ENCODE measurements around the gene KLHL25.
"Not testable (repeated sequence)": the region's sequence is repeated elsewhere in the genome, so short reads cannot be mapped to it uniquely, and the experiment has no call there.

Gene KLHL25

DNA sequence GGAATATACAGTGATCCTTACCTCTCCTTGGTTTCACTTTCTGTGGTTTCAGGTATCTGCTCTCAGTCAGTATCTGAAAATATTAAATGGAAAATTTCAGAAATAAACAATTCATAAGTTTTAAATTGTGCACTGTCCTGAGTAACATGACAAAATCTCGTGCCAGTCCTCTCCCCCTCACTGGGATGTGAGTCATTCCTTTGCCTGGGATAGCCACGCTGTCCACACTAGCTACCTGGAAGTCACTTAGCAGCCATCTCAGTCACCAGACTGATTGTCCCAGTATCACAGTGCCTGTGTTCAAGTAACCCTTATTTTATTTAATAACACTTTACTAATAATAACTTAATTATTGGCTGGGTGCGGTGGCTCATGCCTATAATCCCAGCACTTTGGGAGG lies 15.3 kb upstream of the KLHL25 start:
- CTCF ChIA-PET = no interaction called here
- no peak for TF ChIP-seq FOXM1 (IDR thresholded peaks at IDR 0.05; ENCODE audit: borderline replicate concordance)
- TF ChIP-seq FOXA1 (IDR thresholded peaks at IDR 0.05) = no peak
- TF ChIP-seq L3MBTL2 (conservative IDR thresholded peaks at IDR 0.05) = no peak
- no peak for TF ChIP-seq ARNT (IDR thresholded peaks at IDR 0.05)
- TF ChIP-seq SUZ12 (IDR thresholded peaks at IDR 0.05) = no peak
- no peak for TF ChIP-seq CTBP1 (IDR thresholded peaks at IDR 0.05; ENCODE audit: borderline replicate concordance)
- TF ChIP-seq LEF1 (IDR thresholded peaks at IDR 0.05; ENCODE audit: borderline replicate concordance) = no peak
- TF ChIP-seq ZNF384 (IDR thresholded peaks at IDR 0.05) = no peak
- POLR2A ChIA-PET = no interaction called here
- no peak for DNase-seq (ENCODE audit: extremely low spot score)

DNA sequence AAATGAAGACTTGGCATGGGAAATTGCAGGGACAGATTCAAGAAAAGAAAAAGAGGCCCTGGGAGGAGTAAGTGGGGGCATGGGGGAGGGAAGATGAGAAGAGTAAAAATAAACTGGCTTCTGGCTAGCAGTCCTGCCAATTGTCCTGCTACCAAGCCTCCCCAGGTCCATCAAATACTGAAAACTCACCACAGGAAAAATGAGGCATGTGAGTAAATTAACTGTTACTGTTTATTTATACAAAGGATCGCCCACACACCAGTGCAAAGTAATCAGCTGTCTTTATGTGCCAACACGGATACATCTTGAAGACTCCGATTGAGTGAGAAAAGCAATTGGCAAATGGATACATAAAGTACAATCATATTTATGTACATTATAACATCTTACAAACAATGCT lies 10.7 kb upstream of the KLHL25 start:
- POLR2A ChIA-PET = no interaction called here
- DNase-seq (ENCODE audit: extremely low spot score) = no peak
- CTCF ChIA-PET = no interaction called here
- TF ChIP-seq FOXM1 (IDR thresholded peaks at IDR 0.05; ENCODE audit: borderline replicate concordance) (no peak), TARDBP (IDR thresholded peaks at IDR 0.05) (no peak), SP1 (IDR thresholded peaks at IDR 0.05) (no peak), NFRKB (IDR thresholded peaks at IDR 0.05) (no peak), ARNT (IDR thresholded peaks at IDR 0.05) (no peak), ELF4 (IDR thresholded peaks at IDR 0.05) (no peak), L3MBTL2 (conservative IDR thresholded peaks at IDR 0.05) (no peak), ZNF384 (IDR thresholded peaks at IDR 0.05) (no peak), HDGF (IDR thresholded peaks at IDR 0.05; ENCODE audit: borderline replicate concordance) (no peak), SUZ12 (IDR thresholded peaks at IDR 0.05) (no peak), FOXK2 (IDR thresholded peaks at IDR 0.05) (no peak), CTBP1 (IDR thresholded peaks at IDR 0.05; ENCODE audit: borderline replicate concordance) (no peak), LEF1 (IDR thresholded peaks at IDR 0.05; ENCODE audit: borderline replicate concordance) (no peak), FOXA1 (IDR thresholded peaks at IDR 0.05) (no peak), BHLHE40 (IDR thresholded peaks at IDR 0.05; ENCODE audit: borderline replicate concordance) (no peak)
- TF ChIP-seq, protein P1, sequence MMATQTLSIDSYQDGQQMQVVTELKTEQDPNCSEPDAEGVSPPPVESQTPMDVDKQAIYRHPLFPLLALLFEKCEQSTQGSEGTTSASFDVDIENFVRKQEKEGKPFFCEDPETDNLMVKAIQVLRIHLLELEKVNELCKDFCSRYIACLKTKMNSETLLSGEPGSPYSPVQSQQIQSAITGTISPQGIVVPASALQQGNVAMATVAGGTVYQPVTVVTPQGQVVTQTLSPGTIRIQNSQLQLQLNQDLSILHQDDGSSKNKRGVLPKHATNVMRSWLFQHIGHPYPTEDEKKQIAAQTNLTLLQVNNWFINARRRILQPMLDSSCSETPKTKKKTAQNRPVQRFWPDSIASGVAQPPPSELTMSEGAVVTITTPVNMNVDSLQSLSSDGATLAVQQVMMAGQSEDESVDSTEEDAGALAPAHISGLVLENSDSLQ (IDR thresholded peaks at IDR 0.05) = no peak

DNA sequence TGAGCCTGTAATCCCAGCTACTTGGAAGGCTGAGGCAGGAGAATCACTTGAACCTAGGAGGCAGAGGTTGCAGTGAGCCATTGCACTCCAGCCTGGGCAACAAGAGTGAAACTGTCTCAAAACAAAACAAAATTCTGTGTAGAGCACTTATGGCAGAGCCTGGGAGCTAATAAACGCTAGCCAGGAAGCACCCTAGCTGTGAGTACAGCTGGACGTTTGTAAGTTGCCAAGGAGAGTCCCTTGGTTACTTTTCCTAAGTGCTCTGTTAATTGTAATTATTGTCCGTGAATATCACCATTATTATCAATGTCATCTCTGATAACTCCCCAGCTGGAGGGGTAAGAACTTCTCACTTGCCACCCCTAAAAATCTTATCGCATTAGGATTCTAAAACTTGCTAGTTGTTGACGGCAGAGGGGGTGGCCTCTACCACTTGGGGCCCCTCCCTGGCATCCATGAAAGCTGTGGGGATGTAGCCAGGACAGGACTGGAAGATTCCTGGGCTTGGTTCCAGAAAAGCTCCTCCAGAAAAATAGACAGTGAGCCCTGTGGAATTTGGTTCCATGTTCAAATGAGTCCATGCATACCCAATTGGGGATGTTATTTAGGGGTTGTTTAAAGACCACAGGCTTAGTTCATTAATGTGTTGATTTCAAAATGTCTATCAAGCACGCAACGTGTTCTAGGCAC lies 9.9 kb upstream of the KLHL25 start:
- no peak for DNase-seq (ENCODE audit: extremely low spot score)
- TF ChIP-seq TARDBP (IDR thresholded peaks at IDR 0.05) (no peak), NFRKB (IDR thresholded peaks at IDR 0.05) (no peak), ZNF384 (IDR thresholded peaks at IDR 0.05) (no peak), FOXK2 (IDR thresholded peaks at IDR 0.05) (no peak), LEF1 (IDR thresholded peaks at IDR 0.05; ENCODE audit: borderline replicate concordance) (no peak), FOXM1 (IDR thresholded peaks at IDR 0.05; ENCODE audit: borderline replicate concordance) (no peak)
- ChIA-PET CTCF (no interaction called here), POLR2A (no interaction called here)

DNA sequence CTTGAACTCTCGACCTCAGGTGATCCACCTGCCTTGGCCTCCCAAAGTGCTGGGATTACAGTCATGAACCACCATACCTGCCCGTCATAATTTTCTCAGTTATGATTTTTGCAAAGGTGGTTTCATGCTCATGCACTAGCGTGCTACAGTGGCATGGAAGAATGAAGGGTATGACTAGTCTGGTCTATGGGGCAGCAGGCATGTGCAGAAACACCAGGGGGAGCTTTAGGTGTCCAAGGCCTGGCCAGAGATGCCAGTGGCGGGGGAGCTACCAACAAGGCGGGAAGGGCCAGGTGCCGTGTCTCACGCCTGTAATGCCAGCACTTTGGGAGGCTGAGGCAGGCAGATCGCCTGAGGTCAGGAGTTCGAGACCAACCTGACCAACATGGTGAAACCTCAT lies 7.9 kb upstream of the KLHL25 start:
- CTCF ChIA-PET = interaction anchor here (0.6 to 1.1 kb wide), 4 partner anchors 12 to 35 kb away, joined by 3 to 5 read pairs (median 3); no protein-coding TSS in a partner anchor
- DNase-seq (ENCODE audit: extremely low spot score); POLR2A ChIA-PET: not testable (repeated sequence)

DNA sequence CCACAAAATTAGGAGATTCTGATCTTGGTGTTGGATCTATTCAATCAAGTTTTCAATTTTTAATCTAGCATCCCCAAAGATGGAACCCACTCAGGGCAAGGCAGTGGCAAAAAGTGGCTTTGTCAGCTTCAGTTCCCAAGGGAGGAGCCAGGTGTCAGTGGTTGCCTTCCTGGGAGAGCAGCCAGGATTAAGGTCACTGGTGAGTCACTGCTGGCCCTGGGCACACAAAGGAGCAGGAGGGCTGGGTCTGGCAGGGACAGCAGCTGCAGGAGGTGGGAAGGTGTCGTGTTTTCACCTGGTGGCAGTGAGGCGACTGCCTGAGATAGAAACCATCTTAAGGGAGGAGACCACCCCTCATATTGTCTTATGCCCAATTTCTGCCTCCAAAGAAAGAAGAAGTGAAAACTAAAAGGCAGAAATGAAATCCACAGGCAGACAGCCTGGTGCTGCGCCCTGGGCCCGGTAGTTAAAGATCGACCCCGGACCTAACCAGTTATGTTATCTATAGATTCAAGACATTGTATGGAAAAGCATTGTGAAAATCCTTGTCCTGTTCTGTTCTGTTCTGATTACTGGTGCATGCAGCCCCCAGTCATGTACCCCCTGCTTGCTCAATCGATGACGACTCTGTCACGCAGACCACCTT lies 5.9 kb upstream of the KLHL25 start:
- ChIA-PET CTCF (interaction anchor here (0.8 kb wide), 1 partner anchor 39 kb away, joined by 3 read pairs; no protein-coding TSS in a partner anchor), POLR2A (no interaction called here)
- DNase-seq (ENCODE audit: extremely low spot score) = no peak
- TF ChIP-seq SUZ12 (IDR thresholded peaks at IDR 0.05) = no peak
- TF ChIP-seq ELF4 (IDR thresholded peaks at IDR 0.05) = no peak
- TF ChIP-seq FOXM1 (IDR thresholded peaks at IDR 0.05; ENCODE audit: borderline replicate concordance) = no peak
- TF ChIP-seq, protein P1 (IDR thresholded peaks at IDR 0.05) = no peak
- TF ChIP-seq SP1 (IDR thresholded peaks at IDR 0.05) = no peak
- no peak for TF ChIP-seq ARNT (IDR thresholded peaks at IDR 0.05)
- TF ChIP-seq HDGF (IDR thresholded peaks at IDR 0.05; ENCODE audit: borderline replicate concordance) = no peak

DNA sequence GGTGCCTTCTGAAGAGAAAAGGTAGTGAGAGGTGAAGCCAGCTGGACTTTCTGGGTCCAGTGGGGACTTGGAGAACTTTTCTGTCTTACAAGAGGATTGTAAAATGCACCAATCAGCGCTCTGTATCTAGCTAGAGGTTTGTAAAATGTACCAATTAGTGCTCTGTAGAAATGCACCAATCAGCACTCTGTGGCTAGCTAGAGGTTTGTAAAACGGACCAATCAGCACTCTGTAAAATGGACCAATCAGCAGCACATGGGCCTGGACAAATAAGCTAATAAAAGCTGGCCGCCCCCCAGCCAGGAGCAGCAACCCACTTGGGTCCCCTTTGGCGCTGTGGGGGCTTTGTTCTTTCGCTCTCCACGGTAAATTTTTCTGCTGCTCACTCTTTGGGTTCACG lies 1.6 kb upstream of the KLHL25 start:
- POLR2A ChIA-PET = not testable (repeated sequence)
- CTCF ChIA-PET = interaction anchor here (1.2 kb wide), 1 partner anchor 40 kb away, joined by 3 read pairs; no protein-coding TSS in a partner anchor

DNA sequence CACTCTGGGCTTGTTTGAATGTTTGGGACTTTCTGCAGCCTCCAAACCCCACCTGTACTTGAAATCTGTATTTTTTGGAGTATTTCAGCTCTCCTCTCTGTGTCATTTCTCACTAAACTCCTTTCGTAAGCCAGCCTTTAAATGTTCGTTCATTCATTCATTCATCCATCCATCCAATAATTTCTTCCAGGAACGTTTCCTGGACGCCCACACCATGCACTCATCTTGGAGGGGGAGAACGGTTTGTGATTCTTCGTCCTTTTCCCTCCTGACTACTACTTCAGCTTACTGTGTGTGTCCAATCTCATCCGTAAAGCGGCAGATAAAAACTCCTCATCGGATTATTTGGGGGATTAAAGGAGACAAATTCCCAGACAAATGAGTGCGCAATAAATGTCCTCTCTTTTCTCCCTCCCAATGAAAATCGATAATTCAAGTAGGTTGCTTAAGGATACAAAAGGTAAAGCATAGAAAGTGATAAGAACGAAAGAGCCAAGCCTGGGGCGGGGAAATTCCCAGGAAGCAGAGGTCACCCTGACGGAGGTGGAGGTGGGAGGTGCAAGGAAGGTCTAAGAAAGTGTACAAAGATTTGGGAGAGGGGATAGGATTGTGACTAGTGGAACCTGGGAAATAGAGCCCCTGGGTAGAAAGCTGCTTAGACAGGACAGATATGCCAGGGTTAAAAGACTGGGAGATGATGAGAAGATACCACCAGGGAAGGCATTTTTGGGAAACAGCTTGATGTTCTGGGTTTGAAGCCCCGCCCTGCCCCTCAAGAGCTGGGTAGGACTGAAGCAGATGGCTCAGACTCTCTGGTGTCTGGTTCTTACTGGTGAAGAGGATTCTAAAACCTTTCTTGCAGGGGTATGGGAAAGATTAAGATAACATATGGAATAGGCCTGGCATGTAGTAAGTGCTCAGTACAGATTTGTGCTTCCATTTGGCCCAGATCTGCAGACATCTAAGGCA lies 896 bp upstream of the KLHL25 start:
- DNase-seq (ENCODE audit: extremely low spot score) = no peak
- POLR2A ChIA-PET = interaction anchor here (1.3 kb wide), 1 partner anchor 17 kb away, joined by 3 read pairs; no protein-coding TSS in a partner anchor
- CTCF ChIA-PET = interaction anchor here (1.2 kb wide), 1 partner anchor 41 kb away, joined by 3 read pairs; no protein-coding TSS in a partner anchor
- TF ChIP-seq NFRKB (IDR thresholded peaks at IDR 0.05) (no peak), ELF4 (IDR thresholded peaks at IDR 0.05) (no peak), BHLHE40 (IDR thresholded peaks at IDR 0.05; ENCODE audit: borderline replicate concordance) (no peak), HDGF (IDR thresholded peaks at IDR 0.05; ENCODE audit: borderline replicate concordance) (no peak), FOXM1 (IDR thresholded peaks at IDR 0.05; ENCODE audit: borderline replicate concordance) (no peak), LEF1 (IDR thresholded peaks at IDR 0.05; ENCODE audit: borderline replicate concordance) (no peak), ZNF384 (IDR thresholded peaks at IDR 0.05) (no peak), TARDBP (IDR thresholded peaks at IDR 0.05) (no peak), SUZ12 (IDR thresholded peaks at IDR 0.05) (no peak), FOXA1 (IDR thresholded peaks at IDR 0.05) (no peak), CTBP1 (IDR thresholded peaks at IDR 0.05; ENCODE audit: borderline replicate concordance) (no peak), SP1 (IDR thresholded peaks at IDR 0.05) (no peak)
- TF ChIP-seq, protein P1 (IDR thresholded peaks at IDR 0.05) = no peak

More for the DNA sequence above, 1.6 kb upstream of the KLHL25 start:
- not testable (repeated sequence) for DNase-seq (ENCODE audit: extremely low spot score)

Measured in HEK293T (cell line).